ENCODE data around the gene TRMT11. TPM values are rescaled to one million over a fixed set of nuclear protein-coding genes. Genes with fewer than 3 reads are reported as not detected.

Gene TRMT11
- total and polyA plus RNA-seq, 2 of the 13 experiments (the other 11 are each of a cell fraction or from before 2014, with no cell fraction given) = 42.2 to 81.9 TPM

GRCh38 chr6:125953502-125953875, 32.9 kb upstream of the TRMT11 start (continued):
- TF ChIP-seq BHLHE40 (IDR thresholded peaks at IDR 0.05; ENCODE audit: low read length) (peak; percentile 29; the same call in 1 of the 2 replicates), ZNF318 (CRISPR knock-in tag; IDR thresholded peaks at IDR 0.05) (no peak), SRF (IDR thresholded peaks at IDR 0.05; ENCODE audit: low read depth, low read length) (no peak), REPIN1 (CRISPR knock-in tag; IDR thresholded peaks at IDR 0.05; ENCODE audit: borderline replicate concordance, low read depth) (0 out of 2 replicates have a peak, but pooled peaks have one; percentile 65), ZNF841 (CRISPR knock-in tag; IDR thresholded peaks at IDR 0.05; ENCODE audit: borderline replicate concordance) (no peak), HNRNPH1 (optimal IDR thresholded peaks at IDR 0.05; ENCODE audit: low read depth, low read length) (no peak), NR2F2 (IDR thresholded peaks at IDR 0.05; ENCODE audit: borderline replicate concordance, low read depth) (no peak), KDM5A (IDR thresholded peaks at IDR 0.05; ENCODE audit: borderline replicate concordance, low read length) (no peak), ZNF510 (CRISPR knock-in tag; IDR thresholded peaks at IDR 0.05; ENCODE audit: low read depth) (no peak), PREB (CRISPR knock-in tag; IDR thresholded peaks at IDR 0.05) (no peak), ZBTB33 (CRISPR knock-in tag; IDR thresholded peaks at IDR 0.05) (no peak; the same call in 1 of the 2 replicates), ZNF34 (CRISPR knock-in tag; IDR thresholded peaks at IDR 0.05; ENCODE audit: borderline replicate concordance) (no peak), DNMT3B (CRISPR knock-in tag; conservative IDR thresholded peaks at IDR 0.05) (no peak), PCBP1 (IDR thresholded peaks at IDR 0.05; ENCODE audit: borderline replicate concordance, low read depth, low read length) (no peak), BRD4 (CRISPR knock-in tag; IDR thresholded peaks at IDR 0.05) (no peak), CTCF (CRISPR knock-in tag; IDR thresholded peaks at IDR 0.05) (peak; percentile 99), TBP (CRISPR knock-in tag; IDR thresholded peaks at IDR 0.05) (no peak), ZNF335 (CRISPR knock-in tag; IDR thresholded peaks at IDR 0.05) (no peak)

Measured in HepG2 (cell line).